Upper lobe of left lung (tissue), 4 donors: ENCODE data around the gene TAS2R16.

Source experiments
- EP300 ChIP-seq, 4 donors: sonication (generic); formaldehyde crosslinking; IDR thresholded peaks; one replicate each; pipeline ENCODE4 v1.5.1; 2017; ENCODE audit warnings: antibody characterized with exemption in 4 of 4, control low read depth in 2 of 4
- POLR2A ChIP-seq, 4 donors: fragments of 450-650 bp; IDR thresholded peaks; one replicate each; pipeline ENCODE4 v1.5.1; 2016 to 2017; ENCODE audit warnings: antibody characterized with exemption in 4 of 4, mild to moderate bottlenecking in 2 of 4
- TF ChIP-seq, protein P1 (sequence below), 6 experiments: fragments of 450-650 bp in 4 of 6; fragments of 200-600 bp in 2 of 6; sonication (generic) in 2 of 6; IDR thresholded peaks; one replicate each; pipeline ENCODE4 v1.5.1; 2016 to 2019; ENCODE audit warnings: antibody characterized with exemption in 6 of 6

DNA sequence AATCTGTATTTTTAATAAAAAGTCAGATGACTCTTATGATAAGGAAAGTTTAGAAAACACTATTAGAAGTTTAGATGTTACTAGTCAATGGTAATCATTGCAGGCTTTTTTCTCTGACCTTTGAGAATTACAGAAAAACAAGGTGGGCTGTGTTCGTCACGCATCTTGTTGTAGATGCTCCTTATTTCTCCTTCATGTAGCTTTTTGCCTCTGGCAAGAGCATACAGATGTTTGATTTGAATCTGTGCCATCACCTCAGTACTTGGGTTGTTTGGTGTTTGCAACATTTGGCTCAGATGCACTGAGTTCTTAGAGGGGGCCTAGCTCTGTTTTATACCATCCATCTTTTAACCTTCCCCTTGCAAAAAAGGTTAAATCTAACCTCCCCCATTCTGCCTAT is 11.5 kb downstream of the TAS2R16 start:
- no peak for TF ChIP-seq EP300 (IDR thresholded peaks at IDR 0.05)
- no peak for TF ChIP-seq POLR2A (IDR thresholded peaks at IDR 0.05)
- TF ChIP-seq, protein P1, sequence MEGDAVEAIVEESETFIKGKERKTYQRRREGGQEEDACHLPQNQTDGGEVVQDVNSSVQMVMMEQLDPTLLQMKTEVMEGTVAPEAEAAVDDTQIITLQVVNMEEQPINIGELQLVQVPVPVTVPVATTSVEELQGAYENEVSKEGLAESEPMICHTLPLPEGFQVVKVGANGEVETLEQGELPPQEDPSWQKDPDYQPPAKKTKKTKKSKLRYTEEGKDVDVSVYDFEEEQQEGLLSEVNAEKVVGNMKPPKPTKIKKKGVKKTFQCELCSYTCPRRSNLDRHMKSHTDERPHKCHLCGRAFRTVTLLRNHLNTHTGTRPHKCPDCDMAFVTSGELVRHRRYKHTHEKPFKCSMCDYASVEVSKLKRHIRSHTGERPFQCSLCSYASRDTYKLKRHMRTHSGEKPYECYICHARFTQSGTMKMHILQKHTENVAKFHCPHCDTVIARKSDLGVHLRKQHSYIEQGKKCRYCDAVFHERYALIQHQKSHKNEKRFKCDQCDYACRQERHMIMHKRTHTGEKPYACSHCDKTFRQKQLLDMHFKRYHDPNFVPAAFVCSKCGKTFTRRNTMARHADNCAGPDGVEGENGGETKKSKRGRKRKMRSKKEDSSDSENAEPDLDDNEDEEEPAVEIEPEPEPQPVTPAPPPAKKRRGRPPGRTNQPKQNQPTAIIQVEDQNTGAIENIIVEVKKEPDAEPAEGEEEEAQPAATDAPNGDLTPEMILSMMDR (IDR thresholded peaks at IDR 0.05), result no peak
